G401.6 (cell line): Measurements from ENCODE around the gene ARMC9.
"Not testable (repeated sequence)": the region's sequence is repeated elsewhere in the genome, so short reads cannot be mapped to it uniquely, and the experiment has no call there.

Source experiments
- FAIRE-seq: peaks from 2 replicates; lab custom pipeline; 2012; peaks lifted over from hg19 to GRCh38; lab: Jason Lieb, UNC

The ARMC9 gene

GRCh38 chr2:231343988-231344387, 145.6 kb downstream of the ARMC9 start:
- peak; percentile 79 for FAIRE-seq

GRCh38 chr2:231344851-231345250, 146.4 kb downstream of the ARMC9 start:
- FAIRE-seq = no peak

GRCh38 chr2:231347081-231347480, 148.7 kb downstream of the ARMC9 start:
- no peak for FAIRE-seq

- no peak for FAIRE-seq
Measured at GRCh38 chr2:231347638-231348037, 149.2 kb downstream of the ARMC9 start.

- no peak for FAIRE-seq
Measured at GRCh38 chr2:231348173-231348572, 149.7 kb downstream of the ARMC9 start.

- no peak for FAIRE-seq
Measured at GRCh38 chr2:231348704-231349373, 150.4 kb downstream of the ARMC9 start.

GRCh38 chr2:231349374-231349735, 150.9 kb downstream of the ARMC9 start:
- not testable (repeated sequence) for FAIRE-seq

- FAIRE-seq = no peak
Measured at GRCh38 chr2:231351648-231352047, 153.2 kb downstream of the ARMC9 start.

GRCh38 chr2:231353469-231353868, 155.0 kb downstream of the ARMC9 start:
- no peak for FAIRE-seq

- no peak for FAIRE-seq
Measured at GRCh38 chr2:231355508-231356465, 157.4 kb downstream of the ARMC9 start.

GRCh38 chr2:231356466-231356844, 158.0 kb downstream of the ARMC9 start:
- no peak for FAIRE-seq

- no peak for FAIRE-seq
Measured at GRCh38 chr2:231357048-231357447, 158.6 kb downstream of the ARMC9 start.

- FAIRE-seq = no peak
Measured at GRCh38 chr2:231357931-231358330, 159.5 kb downstream of the ARMC9 start.

GRCh38 chr2:231359441-231359840, 161.0 kb downstream of the ARMC9 start:
- FAIRE-seq = no peak

GRCh38 chr2:231359948-231360347, 161.5 kb downstream of the ARMC9 start:
- FAIRE-seq = no peak

GRCh38 chr2:231360401-231360800, 162.0 kb downstream of the ARMC9 start:
- FAIRE-seq = no peak

GRCh38 chr2:231360881-231361371, 162.5 kb downstream of the ARMC9 start:
- FAIRE-seq = no peak

- FAIRE-seq = no peak
Measured at GRCh38 chr2:231361701-231362554, 163.5 kb downstream of the ARMC9 start.

- FAIRE-seq = no peak
Measured at GRCh38 chr2:231362555-231363184, 164.2 kb downstream of the ARMC9 start.

GRCh38 chr2:231364061-231364460, 165.6 kb downstream of the ARMC9 start:
- FAIRE-seq = no peak

- no peak for FAIRE-seq
Measured at GRCh38 chr2:231364961-231365810, 166.8 kb downstream of the ARMC9 start.
